ENCODE measurements around the gene WWOX. TPM values are rescaled to one million over a fixed set of nuclear protein-coding genes. Genes with fewer than 3 reads are reported as not detected.

Gene WWOX
- total and polyA plus RNA-seq, 10 donors: 5.9 to 90.3 (median 26.4) TPM

DNA sequence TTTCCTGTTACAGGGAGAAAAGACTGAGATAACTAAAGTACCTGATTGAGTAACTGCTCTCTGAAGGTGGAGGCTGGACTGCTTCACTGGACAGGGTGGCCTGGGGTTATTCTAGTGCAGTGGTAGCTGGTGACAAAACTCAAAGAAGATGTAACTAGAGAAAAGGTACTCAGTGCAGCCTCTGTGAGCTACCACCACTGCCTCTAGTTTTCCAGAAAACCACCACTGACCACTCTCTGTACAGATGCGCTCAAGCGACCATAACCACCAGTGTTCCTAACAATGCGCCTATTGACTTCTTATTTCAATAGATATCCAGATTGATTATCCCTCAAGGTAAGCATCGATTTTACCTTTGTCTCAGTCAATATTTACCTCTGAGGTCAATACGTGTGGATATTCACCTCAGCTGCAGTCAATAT, 492.2 kb downstream of the WWOX start:
- no peak for DNase-seq
- no peaks in the 10 kb centered on the region for H3K36me3 ChIP-seq
- H3K9me3 ChIP-seq: no peaks in the 10 kb centered on the region
- intact Hi-C loops (cut with DNase I; ENCODE audit: low total_unique reads): no loop called here
- H3K4me3 ChIP-seq: no peak overlapping the region
- 93 to 97% (median 95%) methylated on average over 5 of the region's 5 CpGs for WGBS, 5 donors
- no peaks in the 10 kb centered on the region for H3K27me3 ChIP-seq (replicated peaks in 1 of 7)
- no peak for TF ChIP-seq POLR2A (IDR thresholded peaks at IDR 0.05)
- TF ChIP-seq, protein P1, sequence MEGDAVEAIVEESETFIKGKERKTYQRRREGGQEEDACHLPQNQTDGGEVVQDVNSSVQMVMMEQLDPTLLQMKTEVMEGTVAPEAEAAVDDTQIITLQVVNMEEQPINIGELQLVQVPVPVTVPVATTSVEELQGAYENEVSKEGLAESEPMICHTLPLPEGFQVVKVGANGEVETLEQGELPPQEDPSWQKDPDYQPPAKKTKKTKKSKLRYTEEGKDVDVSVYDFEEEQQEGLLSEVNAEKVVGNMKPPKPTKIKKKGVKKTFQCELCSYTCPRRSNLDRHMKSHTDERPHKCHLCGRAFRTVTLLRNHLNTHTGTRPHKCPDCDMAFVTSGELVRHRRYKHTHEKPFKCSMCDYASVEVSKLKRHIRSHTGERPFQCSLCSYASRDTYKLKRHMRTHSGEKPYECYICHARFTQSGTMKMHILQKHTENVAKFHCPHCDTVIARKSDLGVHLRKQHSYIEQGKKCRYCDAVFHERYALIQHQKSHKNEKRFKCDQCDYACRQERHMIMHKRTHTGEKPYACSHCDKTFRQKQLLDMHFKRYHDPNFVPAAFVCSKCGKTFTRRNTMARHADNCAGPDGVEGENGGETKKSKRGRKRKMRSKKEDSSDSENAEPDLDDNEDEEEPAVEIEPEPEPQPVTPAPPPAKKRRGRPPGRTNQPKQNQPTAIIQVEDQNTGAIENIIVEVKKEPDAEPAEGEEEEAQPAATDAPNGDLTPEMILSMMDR (IDR thresholded peaks at IDR 0.05 in 8 of 11, conservative IDR thresholded peaks at IDR 0.05 in 3 of 11): no peak
- no peak for TF ChIP-seq POLR2AphosphoS5 (IDR thresholded peaks at IDR 0.05)
- peaks cover 0 to 2% (median 0%) of the 10 kb centered on the region in 6 donors for H3K4me1 ChIP-seq
- H3K27ac ChIP-seq: no peak overlapping the region

DNA sequence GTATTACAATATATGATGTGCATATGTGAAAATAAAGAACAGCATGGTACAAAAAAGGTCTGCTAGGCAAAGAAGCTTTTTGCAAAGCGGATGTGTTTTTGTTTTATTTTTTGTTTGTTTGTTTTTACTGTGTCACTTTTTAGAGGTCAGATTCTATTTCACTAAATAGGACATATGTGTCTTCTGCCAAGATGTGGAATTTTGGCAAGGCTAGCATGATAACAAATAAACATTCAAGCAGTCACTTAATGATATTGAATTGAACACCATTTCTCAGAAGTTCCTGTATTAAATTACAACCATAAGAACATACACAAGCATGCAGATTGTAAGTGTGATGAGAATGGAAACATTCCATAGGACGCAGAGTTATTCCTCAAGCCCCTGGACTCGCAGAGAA, 492.7 kb downstream of the WWOX start:
- H3K4me3 ChIP-seq: no peak overlapping the region
- no peaks in the 10 kb centered on the region for H3K9me3 ChIP-seq
- intact Hi-C loops (cut with DNase I; ENCODE audit: low total_unique reads): no loop called here
- H3K27ac ChIP-seq: no peak overlapping the region
- H3K4me1 ChIP-seq: peaks cover 0 to 2% (median 0%) of the 10 kb centered on the region in 6 donors
- H3K36me3 ChIP-seq: no peaks in the 10 kb centered on the region
- no peak for DNase-seq
- TF ChIP-seq POLR2AphosphoS5 (IDR thresholded peaks at IDR 0.05) (no peak), POLR2A (IDR thresholded peaks at IDR 0.05) (no peak)
- TF ChIP-seq, protein P1 (IDR thresholded peaks at IDR 0.05 in 8 of 11, conservative IDR thresholded peaks at IDR 0.05 in 3 of 11): no peak
- no peaks in the 10 kb centered on the region for H3K27me3 ChIP-seq (replicated peaks in 1 of 7)
- WGBS, 5 donors: 82 to 96% (median 88%) methylated on average over 3 of the region's 3 CpGs

DNA sequence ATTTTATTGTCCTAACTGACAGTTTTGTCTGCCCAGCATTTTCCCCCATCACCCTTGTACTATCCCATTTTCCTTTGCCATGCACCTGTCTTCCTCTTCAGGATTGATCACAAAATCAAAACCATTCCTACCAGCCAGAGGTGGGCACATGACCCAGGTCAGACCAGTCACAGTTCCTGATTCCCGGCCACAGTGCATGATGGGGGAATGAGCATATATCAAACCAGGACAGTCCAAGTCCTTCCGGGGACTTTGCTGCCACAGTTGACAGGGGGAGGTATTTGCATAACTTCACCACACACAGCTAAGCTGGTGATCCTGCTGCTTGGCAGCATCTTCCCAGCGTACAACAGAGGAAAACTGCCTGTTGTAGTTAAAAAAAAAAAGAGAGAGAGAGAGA, 493.9 kb downstream of the WWOX start:
- intact Hi-C loops (cut with DNase I; ENCODE audit: low total_unique reads): no loop called here
- WGBS, 5 donors: 85 to 92% (median 89%) methylated on average over 3 of the region's 3 CpGs
- Histone ChIP-seq H3K36me3 (no peaks in the 10 kb centered on the region), H3K27ac (no peak overlapping the region), H3K9me3 (no peaks in the 10 kb centered on the region), H3K4me1 (no peaks in the 10 kb centered on the region), H3K4me3 (no peak overlapping the region), H3K27me3 (replicated peaks in 1 of 7) (no peaks in the 10 kb centered on the region)
- TF ChIP-seq POLR2A (IDR thresholded peaks at IDR 0.05) (no peak), POLR2AphosphoS5 (IDR thresholded peaks at IDR 0.05) (no peak)
- TF ChIP-seq, protein P1 (IDR thresholded peaks at IDR 0.05 in 8 of 11, conservative IDR thresholded peaks at IDR 0.05 in 3 of 11): no peak
- no peak for DNase-seq

DNA sequence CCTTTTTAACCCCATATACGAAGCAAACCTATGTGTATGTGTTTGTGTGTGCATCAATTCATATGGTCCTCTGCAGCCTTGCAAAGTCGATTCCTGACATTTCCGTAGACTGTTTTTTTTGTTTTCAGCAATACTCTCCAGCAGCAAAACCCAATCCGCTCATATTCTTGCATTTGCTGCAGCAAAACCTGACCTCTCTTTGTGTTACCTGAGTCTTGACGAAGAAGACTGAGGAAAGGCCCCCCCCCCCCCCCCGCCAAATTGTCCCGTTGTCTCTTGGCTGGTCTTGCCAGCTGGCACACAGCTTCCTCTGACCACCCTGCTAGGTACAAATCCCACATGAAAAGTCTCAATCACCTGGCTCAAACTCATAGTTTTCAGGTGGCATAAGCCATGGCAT, 494.7 kb downstream of the WWOX start:
- H3K36me3 ChIP-seq: no peaks in the 10 kb centered on the region
- H3K4me1 ChIP-seq: no peaks in the 10 kb centered on the region
- no peak overlapping the region for H3K27ac ChIP-seq
- H3K27me3 ChIP-seq (replicated peaks in 1 of 7): no peaks in the 10 kb centered on the region
- intact Hi-C loops (cut with DNase I; ENCODE audit: low total_unique reads): no loop called here
- no peaks in the 10 kb centered on the region for H3K9me3 ChIP-seq
- WGBS, 5 donors: 72 to 88% (median 74%) methylated on average over 7 of the region's 7 CpGs
- no peak overlapping the region for H3K4me3 ChIP-seq
- TF ChIP-seq POLR2AphosphoS5 (IDR thresholded peaks at IDR 0.05) (no peak), POLR2A (IDR thresholded peaks at IDR 0.05) (no peak)
- TF ChIP-seq, protein P1 (IDR thresholded peaks at IDR 0.05 in 8 of 11, conservative IDR thresholded peaks at IDR 0.05 in 3 of 11): no peak
- DNase-seq: no peak
